RWPE1 (cell line): ENCODE data around the gene PSAP.

Experiments used
- CTCF ChIA-PET: fragments of 350-600 bp; sonication (Branson Sonifier 250); formaldehyde crosslinking; extraction: SDS; loops from one replicate; lab custom pipeline; 2021; lab: Yijun Ruan, JAX
- POLR2A ChIA-PET: fragments of 400-600 bp; formaldehyde crosslinking; extraction: SDS; loops from one replicate; lab custom pipeline; 2020; ENCODE audit warnings: antibody characterized with exemption; ENCODE audit not compliant: low non-redundant PET; lab: Yijun Ruan, JAX
- DNase-seq: peaks from one replicate; pipeline ENCODE4 v3.0.0; 2012; ENCODE audit warnings: low spot score
- H3K27ac ChIP-seq: fragments of 450-650 bp; 2 replicates; pipeline ENCODE4 v1.5.1; 2017
- CTCF ChIP-seq: fragments of 450-650 bp; conservative IDR thresholded peaks from 2 replicates; pipeline ENCODE4 v1.5.1; 2017; ENCODE audit warnings: low read depth, mild to moderate bottlenecking

The PSAP gene

DNA sequence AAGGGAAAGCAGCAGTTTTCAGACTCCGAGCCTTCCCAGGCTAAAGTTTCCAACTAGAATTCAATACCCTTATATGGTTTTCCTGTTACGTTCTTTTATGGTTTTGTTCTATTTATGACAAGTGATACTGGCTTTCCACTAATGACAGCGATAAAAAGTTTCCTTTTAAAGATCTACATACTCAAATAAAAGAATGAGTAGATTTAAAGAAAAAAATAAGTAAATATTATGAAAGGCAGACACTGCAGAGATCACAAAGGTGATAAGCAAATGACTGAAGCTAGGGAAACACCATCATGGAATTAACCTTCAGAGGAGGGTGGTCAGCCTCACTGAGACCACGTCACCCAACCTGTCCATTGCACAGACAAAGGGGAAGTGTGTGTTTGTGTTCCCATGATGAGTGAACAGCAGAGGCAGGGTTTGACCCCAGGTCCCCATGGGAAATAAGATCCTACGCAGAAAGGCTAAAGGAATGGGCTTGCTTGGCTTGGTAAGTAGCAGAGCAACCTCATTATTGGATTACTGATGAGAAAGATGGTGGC, 81.7 kb downstream of the PSAP start:
- CTCF ChIA-PET = no interaction called here
- TF ChIP-seq CTCF = no peak
- POLR2A ChIA-PET = no interaction called here
- H3K27ac ChIP-seq = peak overlapping the region; percentile 82
- DNase-seq = no peak

DNA sequence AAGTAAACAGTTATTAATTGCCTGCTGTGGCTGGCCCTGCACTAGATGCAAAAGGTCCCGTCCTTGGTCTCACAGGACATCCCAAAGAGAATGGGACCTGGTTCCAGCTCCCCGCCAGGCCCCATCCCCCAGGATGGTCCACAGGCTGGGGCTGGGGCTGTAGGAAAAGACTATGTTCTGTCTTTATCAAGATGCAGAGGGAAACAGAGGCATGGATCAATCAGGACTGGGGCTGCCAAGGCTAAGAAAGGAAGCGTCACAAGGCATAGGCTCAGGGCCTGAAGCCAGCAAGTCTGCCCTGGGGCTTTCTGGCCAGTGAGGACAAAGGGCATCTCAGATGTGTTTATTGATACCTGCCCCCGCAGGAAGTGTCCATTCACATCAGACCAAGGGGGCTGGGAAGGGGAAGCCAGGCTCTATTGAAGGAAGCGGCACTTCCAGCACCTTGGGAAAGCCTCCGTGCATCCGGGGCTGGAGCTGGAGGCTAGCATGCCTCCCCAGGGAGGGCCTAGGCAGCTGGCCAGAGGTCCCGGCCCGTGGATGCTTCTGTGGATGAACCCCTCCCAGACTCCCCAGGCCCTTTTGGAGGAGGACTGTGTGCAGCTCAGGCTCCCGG, 83.5 kb downstream of the PSAP start:
- ChIA-PET POLR2A (no interaction called here), CTCF (interaction anchor here (2.9 kb wide), 1 partner anchor 70 kb away, joined by 11 read pairs; no protein-coding TSS in a partner anchor)
- TF ChIP-seq CTCF = no peak
- DNase-seq = no peak
- H3K27ac ChIP-seq = peak overlapping the region; percentile 98

DNA sequence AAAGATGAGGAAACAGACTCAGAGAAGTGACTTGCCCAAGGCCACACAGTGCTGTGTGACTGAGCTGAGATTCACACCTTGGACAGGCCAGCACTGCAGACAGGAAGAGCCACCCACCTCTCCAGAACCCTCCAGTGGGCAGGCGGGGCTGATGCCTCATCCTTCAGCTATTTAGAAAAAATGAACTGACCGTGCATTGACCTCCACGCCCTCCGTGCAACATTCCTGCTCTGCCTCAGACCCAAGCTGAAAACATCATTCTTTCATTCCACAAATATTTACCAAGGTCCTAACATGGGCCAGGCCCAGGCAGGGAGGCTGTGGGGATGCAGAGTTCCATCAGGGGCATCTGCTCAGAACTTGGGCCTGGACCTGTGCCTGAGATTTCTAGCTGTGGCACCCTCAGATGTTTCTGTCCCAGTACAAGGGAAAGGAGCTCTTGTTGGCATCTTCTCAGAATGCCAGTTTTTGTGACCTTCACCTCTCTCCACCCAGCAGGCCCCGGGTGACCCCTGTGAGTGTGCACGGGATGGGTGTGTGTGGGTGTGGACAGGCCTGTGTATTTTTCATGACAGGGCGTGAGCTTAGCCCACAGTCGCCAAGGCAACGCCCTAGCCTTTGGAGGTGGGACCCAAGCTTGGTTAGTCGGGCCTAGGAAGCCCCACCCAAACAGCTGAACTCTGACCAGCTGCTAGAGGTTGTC, 84.2 kb downstream of the PSAP start:
- peak; percentile 94 for DNase-seq
- ChIA-PET POLR2A (no interaction called here), CTCF (interaction anchor here (0.9 to 2.9 kb wide), 2 partner anchors 70 to 448 kb away, joined by 5 to 11 read pairs; partner anchors contain the start of gene SLC29A3)
- no peak for TF ChIP-seq CTCF
- peak overlapping the region; percentile 98 for H3K27ac ChIP-seq
